KMS-11 (cell line): ENCODE data around the gene TASP1.

Experiments
- H2AFZ ChIP-seq: fragments of 200-600 bp; sonication (generic); 2 replicates; pipeline ENCODE4 v1.6.1; 2016; ENCODE audit warnings: antibody characterized with exemption, mixed run types, low read depth
- H3K27ac ChIP-seq: fragments of 200-600 bp; sonication (generic); 2 replicates; pipeline ENCODE4 v1.6.1; 2016; ENCODE audit warnings: mild to moderate bottlenecking, mixed run types
- H3K27me3 ChIP-seq: fragments of 200-600 bp; sonication (generic); 2 replicates; pipeline ENCODE4 v1.6.1; 2017; ENCODE audit warnings: mild to moderate bottlenecking, low read depth, mixed run types, moderate library complexity; ENCODE audit not compliant: insufficient read depth
- H3K36me3 ChIP-seq: fragments of 200-600 bp; sonication (generic); 2 replicates; pipeline ENCODE4 v1.6.1; 2017; ENCODE audit warnings: mild to moderate bottlenecking, mixed run types; ENCODE audit not compliant: insufficient read depth
- H3K4me1 ChIP-seq: fragments of 200-600 bp; sonication (generic); 2 replicates; pipeline ENCODE4 v1.6.1; 2016; ENCODE audit warnings: mild to moderate bottlenecking, low read depth, mixed run types; ENCODE audit not compliant: poor library complexity, severe bottlenecking
- H3K4me2 ChIP-seq: fragments of 200-600 bp; sonication (generic); 2 replicates; pipeline ENCODE4 v1.7.0; 2016; ENCODE audit warnings: mild to moderate bottlenecking, mixed run types
- H3K4me3 ChIP-seq: fragments of 200-600 bp; sonication (generic); IDR thresholded peaks from 2 replicates; pipeline ENCODE4 v1.6.1; 2017; ENCODE audit warnings: low read depth, low read length, mixed read lengths; ENCODE audit not compliant: insufficient read depth
- H3K79me2 ChIP-seq: fragments of 200-600 bp; sonication (generic); 2 replicates; pipeline ENCODE4 v1.6.1; 2016; ENCODE audit warnings: low read depth, mixed run types; ENCODE audit not compliant: insufficient read depth
- H3K9ac ChIP-seq: fragments of 200-600 bp; sonication (generic); 2 replicates; pipeline ENCODE4 v1.6.1; 2016; ENCODE audit warnings: mild to moderate bottlenecking, mixed run types
- H4K20me1 ChIP-seq: fragments of 200-600 bp; sonication (generic); 2 replicates; pipeline ENCODE4 v1.6.1; 2016; ENCODE audit warnings: mild to moderate bottlenecking, mixed run types; ENCODE audit not compliant: insufficient read depth
- CTCF ChIP-seq: fragments of 200-600 bp; sonication (generic); conservative IDR thresholded peaks from 2 replicates; pipeline ENCODE4 v1.6.1; 2017; ENCODE audit warnings: low read depth, mild to moderate bottlenecking, antibody characterized with exemption, low read length, moderate library complexity, mixed read lengths

Gene TASP1

DNA sequence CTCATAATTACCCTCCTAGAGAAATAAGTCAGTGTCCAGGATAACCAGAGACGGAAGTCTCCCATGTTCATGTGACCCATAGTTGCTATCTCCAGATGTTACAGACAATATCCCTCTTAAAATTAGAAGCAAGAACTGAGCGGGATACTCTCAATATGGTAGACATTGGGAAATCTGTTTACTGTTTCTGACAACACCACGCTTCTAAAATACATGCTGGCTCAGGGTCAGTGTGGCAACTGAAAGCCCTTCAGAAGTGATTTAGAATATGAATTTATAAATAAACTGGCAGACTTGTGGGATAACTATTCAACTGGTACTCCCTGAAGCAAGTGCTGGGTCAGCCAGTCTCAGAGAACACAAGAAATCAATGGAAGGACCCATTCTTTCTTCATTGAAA is 108.6 kb downstream of the TASP1 start:
- Histone ChIP-seq H4K20me1 (no peaks in the 10 kb centered on the region), H3K27ac (no peak overlapping the region), H3K27me3 (no peaks in the 10 kb centered on the region), H3K9ac (no peak overlapping the region), H3K4me1 (no peaks in the 10 kb centered on the region), H3K79me2 (no peaks in the 10 kb centered on the region), H2AFZ (no peak overlapping the region), H3K4me2 (no peak overlapping the region), H3K4me3 (no peak overlapping the region), H3K36me3 (no peaks in the 10 kb centered on the region; the same call in 1 of the 2 replicates)
- TF ChIP-seq CTCF = no peak

DNA sequence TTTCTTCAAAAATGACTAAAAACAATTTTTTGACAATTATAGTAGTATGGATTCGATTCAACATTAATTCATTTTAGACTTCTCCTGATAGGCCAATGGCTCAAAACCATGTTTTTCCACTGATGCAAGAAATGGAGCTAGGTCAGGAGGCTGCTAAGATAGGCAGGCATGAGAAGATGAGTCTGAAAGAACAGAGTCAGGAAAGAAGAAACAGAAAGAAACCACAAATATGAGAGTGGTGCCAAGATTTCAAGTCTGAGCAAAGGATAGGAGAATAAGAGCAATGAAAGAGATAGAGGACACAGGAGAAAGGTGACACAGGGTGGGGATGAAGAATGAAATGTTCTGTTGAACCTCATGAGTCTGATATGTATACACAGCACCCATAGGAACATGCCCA is 112.2 kb downstream of the TASP1 start:
- Histone ChIP-seq H3K4me3 (no peak overlapping the region), H3K4me2 (no peak overlapping the region), H3K79me2 (no peaks in the 10 kb centered on the region), H3K9ac (no peak overlapping the region), H3K27ac (no peak overlapping the region), H2AFZ (no peak overlapping the region), H3K36me3 (no peaks in the 10 kb centered on the region), H3K27me3 (no peaks in the 10 kb centered on the region), H3K4me1 (no peaks in the 10 kb centered on the region), H4K20me1 (no peaks in the 10 kb centered on the region)
- no peak for TF ChIP-seq CTCF

DNA sequence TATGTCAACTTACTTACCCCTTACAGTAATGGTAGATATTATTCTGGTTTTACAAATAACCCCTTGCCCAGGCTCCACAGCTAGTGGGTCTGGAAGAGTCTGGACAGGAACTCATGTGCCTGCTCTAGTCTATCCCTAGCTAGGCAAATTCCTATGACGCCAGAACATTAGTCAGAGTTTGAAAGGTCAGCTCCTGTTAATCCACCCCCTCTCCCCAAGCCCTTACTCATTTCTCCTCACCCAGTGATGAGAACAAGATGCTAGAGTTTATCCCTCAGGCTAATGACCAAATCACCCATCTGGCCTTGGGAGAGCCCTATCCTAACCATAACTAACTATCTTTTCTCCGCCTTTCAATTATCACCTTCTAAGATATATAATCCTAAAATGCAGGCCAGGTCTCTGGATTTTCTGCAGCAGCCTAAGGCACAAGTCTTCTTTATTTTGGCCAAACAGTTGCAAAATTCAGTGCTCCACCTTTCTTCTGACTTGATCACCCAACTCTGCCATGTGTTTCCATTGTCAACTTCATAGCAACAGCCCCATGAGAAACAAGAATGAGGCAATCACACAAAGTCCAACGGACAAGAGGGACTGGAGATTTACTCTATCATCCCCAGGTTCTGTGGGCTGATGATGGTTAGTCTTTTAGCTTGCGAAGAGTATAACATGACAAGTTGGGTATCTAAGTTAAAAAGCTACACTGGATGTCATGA is 113.3 kb downstream of the TASP1 start:
- TF ChIP-seq CTCF = no peak
- Histone ChIP-seq H3K27me3 (no peaks in the 10 kb centered on the region), H3K36me3 (no peaks in the 10 kb centered on the region), H3K4me1 (no peaks in the 10 kb centered on the region), H3K4me2 (no peak overlapping the region), H3K27ac (no peak overlapping the region), H3K4me3 (no peak overlapping the region), H4K20me1 (no peaks in the 10 kb centered on the region), H3K79me2 (no peaks in the 10 kb centered on the region), H3K9ac (no peak overlapping the region), H2AFZ (no peak overlapping the region)

GRCh38 chr20:13524339-13524738 is 114.4 kb downstream of the TASP1 start:
- H3K4me3 ChIP-seq = no peak overlapping the region
- no peak overlapping the region for H3K27ac ChIP-seq
- no peak overlapping the region for H2AFZ ChIP-seq
- H3K27me3 ChIP-seq = no peaks in the 10 kb centered on the region
- no peaks in the 10 kb centered on the region for H4K20me1 ChIP-seq
- H3K79me2 ChIP-seq = no peaks in the 10 kb centered on the region
- TF ChIP-seq CTCF = no peak
- H3K4me1 ChIP-seq = no peaks in the 10 kb centered on the region
- no peaks in the 10 kb centered on the region for H3K36me3 ChIP-seq
- no peak overlapping the region for H3K4me2 ChIP-seq
- no peak overlapping the region for H3K9ac ChIP-seq
